ENCODE results near the gene WDR82.

Gene WDR82

DNA sequence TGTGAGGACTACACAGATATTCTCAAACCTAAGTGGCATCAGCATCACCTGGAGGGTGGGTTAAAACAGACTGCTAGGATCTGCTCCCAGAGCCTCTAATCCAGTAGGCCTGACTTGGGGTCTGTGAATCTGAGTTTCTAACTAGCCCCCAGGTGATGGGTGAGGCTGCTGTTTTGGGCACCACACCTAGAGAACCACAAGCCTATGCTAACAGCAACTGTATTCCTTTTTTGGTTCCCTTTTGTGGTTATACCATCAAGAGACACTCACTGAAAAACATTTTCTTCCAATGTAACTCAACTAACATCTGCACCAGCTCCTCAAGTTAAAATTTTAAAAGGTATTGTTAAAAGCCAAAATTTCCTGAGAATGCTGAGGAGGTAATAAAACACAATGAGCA lies 16.0 kb downstream of the WDR82 start:
- H3K4me3 ChIP-seq (ENCODE audit: low read length), result no peak overlapping the region
- no peak overlapping the region for H3K9ac ChIP-seq (ENCODE audit: low read depth, low read length)
- H3K4me2 ChIP-seq (ENCODE audit: low read length), result no peak overlapping the region
- no peaks in the 10 kb centered on the region for H3K4me1 ChIP-seq (ENCODE audit: control insufficient read depth, insufficient read depth, low read length)
- no peaks in the 10 kb centered on the region for H3K9me3 ChIP-seq (replicated peaks; ENCODE audit: low read length)
- peaks cover 87% of the 10 kb centered on the region for H3K36me3 ChIP-seq (ENCODE audit: insufficient read depth, low read length)
- no peaks in the 10 kb centered on the region for H3K27me3 ChIP-seq (ENCODE audit: control insufficient read depth, insufficient read depth, low read length)

DNA sequence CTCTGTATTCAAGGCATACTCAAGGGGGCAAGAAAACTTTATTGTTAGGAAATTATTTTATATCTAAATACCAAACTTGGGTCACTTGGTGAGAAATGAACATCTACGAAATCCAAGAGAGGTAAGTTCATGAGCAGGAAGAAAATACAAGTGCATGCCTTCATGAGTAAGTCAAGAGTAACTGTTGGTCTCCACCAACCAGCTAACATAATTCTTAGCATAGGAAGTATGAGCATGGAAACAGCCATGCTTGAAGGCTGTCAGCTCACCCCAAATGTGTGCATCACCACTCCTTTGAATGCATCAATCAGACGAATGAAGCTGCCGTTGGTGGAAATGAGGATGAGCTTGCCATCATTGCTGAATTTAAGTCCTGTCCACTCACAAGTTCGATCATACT lies 19.0 kb downstream of the WDR82 start:
- H3K4me2 ChIP-seq (ENCODE audit: low read length), result no peak overlapping the region
- no peaks in the 10 kb centered on the region for H3K9me3 ChIP-seq (replicated peaks; ENCODE audit: low read length)
- H3K4me3 ChIP-seq (ENCODE audit: low read length), result no peak overlapping the region
- no peaks in the 10 kb centered on the region for H3K27me3 ChIP-seq (ENCODE audit: control insufficient read depth, insufficient read depth, low read length)
- no peaks in the 10 kb centered on the region for H3K4me1 ChIP-seq (ENCODE audit: control insufficient read depth, insufficient read depth, low read length)
- no peak overlapping the region for H3K9ac ChIP-seq (ENCODE audit: low read depth, low read length)
- peaks cover 87% of the 10 kb centered on the region for H3K36me3 ChIP-seq (ENCODE audit: insufficient read depth, low read length)

GRCh38 chr3:52259035-52259434 lies 19.4 kb downstream of the WDR82 start:
- Histone ChIP-seq H3K9me3 (replicated peaks; ENCODE audit: low read length) (no peaks in the 10 kb centered on the region), H3K4me1 (ENCODE audit: control insufficient read depth, insufficient read depth, low read length) (peaks cover 2% of the 10 kb centered on the region), H3K4me3 (ENCODE audit: low read length) (no peak overlapping the region), H3K9ac (ENCODE audit: low read depth, low read length) (no peak overlapping the region), H3K36me3 (ENCODE audit: insufficient read depth, low read length) (peaks cover 85% of the 10 kb centered on the region), H3K4me2 (ENCODE audit: low read length) (no peak overlapping the region), H3K27me3 (ENCODE audit: control insufficient read depth, insufficient read depth, low read length) (no peaks in the 10 kb centered on the region)

DNA sequence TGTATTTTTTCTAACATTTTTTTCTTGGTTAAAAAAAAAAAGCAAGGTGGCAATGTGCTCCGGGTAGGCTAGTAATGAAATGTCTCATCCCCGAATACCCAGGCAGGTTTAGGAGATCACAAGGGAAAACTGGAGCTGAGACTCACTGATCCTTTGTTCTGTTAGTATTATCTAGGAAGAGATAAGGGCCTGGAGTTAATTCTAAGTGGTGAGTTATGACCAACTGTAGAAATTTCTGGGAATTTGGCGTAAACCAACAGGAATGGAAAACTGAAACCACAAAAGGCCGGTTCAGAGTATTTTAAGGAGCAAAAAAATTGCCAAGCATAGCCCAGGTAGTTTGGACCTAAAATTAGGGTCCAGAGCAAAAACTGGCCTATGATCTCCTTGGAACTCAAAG lies 20.5 kb downstream of the WDR82 start:
- Histone ChIP-seq H3K4me3 (ENCODE audit: low read length) (no peak overlapping the region), H3K4me2 (ENCODE audit: low read length) (no peak overlapping the region), H3K9ac (ENCODE audit: low read depth, low read length) (no peak overlapping the region), H3K4me1 (ENCODE audit: control insufficient read depth, insufficient read depth, low read length) (peaks cover 12% of the 10 kb centered on the region), H3K9me3 (replicated peaks; ENCODE audit: low read length) (no peaks in the 10 kb centered on the region), H3K36me3 (ENCODE audit: insufficient read depth, low read length) (peaks cover 88% of the 10 kb centered on the region), H3K27me3 (ENCODE audit: control insufficient read depth, insufficient read depth, low read length) (no peaks in the 10 kb centered on the region)

DNA sequence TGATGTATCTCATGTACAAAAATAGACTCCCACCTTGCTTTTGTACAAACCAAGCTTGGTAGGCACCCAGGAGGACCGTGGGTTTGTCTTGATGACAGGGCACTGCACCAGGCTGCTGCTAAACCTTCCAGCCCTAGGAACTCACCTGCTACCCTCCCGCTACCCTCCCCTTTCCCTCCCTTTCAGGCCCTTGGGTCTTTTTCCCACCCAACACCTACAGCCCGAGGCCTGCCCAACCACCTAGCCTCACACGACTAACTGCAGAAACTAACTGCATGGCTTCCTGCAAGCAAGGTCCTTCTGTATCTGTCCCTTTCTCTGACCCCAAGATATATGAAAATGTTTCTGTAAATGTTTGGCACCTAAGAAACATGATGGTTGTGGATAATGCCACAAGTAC lies 21.8 kb downstream of the WDR82 start:
- Histone ChIP-seq H3K4me1 (ENCODE audit: control insufficient read depth, insufficient read depth, low read length) (peaks cover 13% of the 10 kb centered on the region), H3K4me2 (ENCODE audit: low read length) (no peak overlapping the region), H3K4me3 (ENCODE audit: low read length) (no peak overlapping the region), H3K9me3 (replicated peaks; ENCODE audit: low read length) (no peaks in the 10 kb centered on the region), H3K27me3 (ENCODE audit: control insufficient read depth, insufficient read depth, low read length) (no peaks in the 10 kb centered on the region), H3K9ac (ENCODE audit: low read depth, low read length) (no peak overlapping the region), H3K36me3 (ENCODE audit: insufficient read depth, low read length) (peaks cover 75% of the 10 kb centered on the region)

- no peaks in the 10 kb centered on the region for H3K9me3 ChIP-seq (replicated peaks; ENCODE audit: low read length)
- H3K4me1 ChIP-seq (ENCODE audit: control insufficient read depth, insufficient read depth, low read length), result peaks cover 13% of the 10 kb centered on the region
- H3K4me2 ChIP-seq (ENCODE audit: low read length), result no peak overlapping the region
- H3K36me3 ChIP-seq (ENCODE audit: insufficient read depth, low read length), result peaks cover 73% of the 10 kb centered on the region
- H3K27me3 ChIP-seq (ENCODE audit: control insufficient read depth, insufficient read depth, low read length), result no peaks in the 10 kb centered on the region
- no peak overlapping the region for H3K4me3 ChIP-seq (ENCODE audit: low read length)
- H3K9ac ChIP-seq (ENCODE audit: low read depth, low read length), result no peak overlapping the region
Measured at GRCh38 chr3:52256159-52256558, 22.3 kb downstream of the WDR82 start.

DNA sequence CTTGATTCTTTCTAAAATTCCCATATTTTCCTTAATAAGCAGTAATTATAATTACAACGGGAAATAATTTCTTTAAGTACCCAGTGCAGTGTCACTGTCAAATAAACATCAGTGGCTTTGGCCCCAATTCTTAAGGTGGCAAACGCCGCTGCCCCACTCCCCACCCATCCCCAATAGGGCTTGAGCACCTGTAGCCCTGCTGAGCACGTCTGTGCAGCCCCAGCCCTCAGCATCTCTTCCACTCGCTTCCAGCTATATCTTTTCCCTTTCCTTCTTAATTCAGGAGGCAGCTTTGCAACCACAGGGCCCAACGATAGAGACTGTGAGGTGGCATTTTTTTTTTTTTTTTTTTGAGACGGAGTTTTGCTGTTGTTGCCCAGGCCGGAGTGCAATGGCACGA lies 23.8 kb downstream of the WDR82 start:
- Histone ChIP-seq H3K4me3 (ENCODE audit: low read length) (no peak overlapping the region), H3K27me3 (ENCODE audit: control insufficient read depth, insufficient read depth, low read length) (no peaks in the 10 kb centered on the region), H3K4me1 (ENCODE audit: control insufficient read depth, insufficient read depth, low read length) (peaks cover 13% of the 10 kb centered on the region), H3K36me3 (ENCODE audit: insufficient read depth, low read length) (peaks cover 72% of the 10 kb centered on the region), H3K4me2 (ENCODE audit: low read length) (no peak overlapping the region), H3K9me3 (replicated peaks; ENCODE audit: low read length) (no peaks in the 10 kb centered on the region), H3K9ac (ENCODE audit: low read depth, low read length) (no peak overlapping the region)

GRCh38 chr3:52253314-52254304 lies 24.8 kb downstream of the WDR82 start:
- no peaks in the 10 kb centered on the region for H3K27me3 ChIP-seq (ENCODE audit: control insufficient read depth, insufficient read depth, low read length)
- no peak overlapping the region for H3K4me3 ChIP-seq (ENCODE audit: low read length)
- H3K9me3 ChIP-seq (replicated peaks; ENCODE audit: low read length), result no peaks in the 10 kb centered on the region
- peaks cover 72% of the 10 kb centered on the region for H3K36me3 ChIP-seq (ENCODE audit: insufficient read depth, low read length)
- H3K4me1 ChIP-seq (ENCODE audit: control insufficient read depth, insufficient read depth, low read length), result peaks cover 13% of the 10 kb centered on the region
- H3K4me2 ChIP-seq (ENCODE audit: low read length), result no peak overlapping the region
- no peak overlapping the region for H3K9ac ChIP-seq (ENCODE audit: low read depth, low read length)

DNA sequence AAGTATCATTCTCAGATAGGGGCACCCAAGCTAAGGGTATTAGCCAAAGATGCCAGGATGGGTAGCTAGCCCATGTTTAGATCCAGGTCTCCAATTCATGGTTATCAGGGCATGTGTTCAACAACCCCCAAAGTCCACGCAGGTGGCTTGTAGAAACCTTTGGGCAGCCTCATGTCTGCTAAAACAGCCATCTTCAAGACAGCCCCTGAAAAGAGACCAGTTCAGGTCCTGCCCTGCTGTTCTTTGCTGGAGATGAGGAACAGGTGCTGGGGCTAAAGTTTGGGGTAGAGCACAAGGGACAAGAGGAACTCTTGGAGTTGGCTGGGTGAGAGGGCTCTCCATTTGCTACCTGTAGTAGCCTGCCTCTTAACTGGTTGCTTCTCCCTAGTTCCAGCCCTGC lies 28.3 kb downstream of the WDR82 start:
- Histone ChIP-seq H3K4me1 (ENCODE audit: control insufficient read depth, insufficient read depth, low read length) (peaks cover 29% of the 10 kb centered on the region), H3K9ac (ENCODE audit: low read depth, low read length) (no peak overlapping the region), H3K4me2 (ENCODE audit: low read length) (no peak overlapping the region), H3K9me3 (replicated peaks; ENCODE audit: low read length) (no peaks in the 10 kb centered on the region), H3K27me3 (ENCODE audit: control insufficient read depth, insufficient read depth, low read length) (no peaks in the 10 kb centered on the region), H3K36me3 (ENCODE audit: insufficient read depth, low read length) (peaks cover 37% of the 10 kb centered on the region), H3K4me3 (ENCODE audit: low read length) (no peak overlapping the region)

GRCh38 chr3:52249683-52250082 lies 28.8 kb downstream of the WDR82 start:
- H3K4me3 ChIP-seq (ENCODE audit: low read length), result no peak overlapping the region
- H3K4me1 ChIP-seq (ENCODE audit: control insufficient read depth, insufficient read depth, low read length), result peaks cover 34% of the 10 kb centered on the region
- no peaks in the 10 kb centered on the region for H3K27me3 ChIP-seq (ENCODE audit: control insufficient read depth, insufficient read depth, low read length)
- H3K9ac ChIP-seq (ENCODE audit: low read depth, low read length), result no peak overlapping the region
- H3K4me2 ChIP-seq (ENCODE audit: low read length), result no peak overlapping the region
- no peaks in the 10 kb centered on the region for H3K9me3 ChIP-seq (replicated peaks; ENCODE audit: low read length)
- H3K36me3 ChIP-seq (ENCODE audit: insufficient read depth, low read length), result peaks cover 37% of the 10 kb centered on the region

GRCh38 chr3:52248816-52249547 lies 29.5 kb downstream of the WDR82 start:
- Histone ChIP-seq H3K4me1 (ENCODE audit: control insufficient read depth, insufficient read depth, low read length) (peaks cover 39% of the 10 kb centered on the region), H3K27me3 (ENCODE audit: control insufficient read depth, insufficient read depth, low read length) (no peaks in the 10 kb centered on the region)

More at GRCh38 chr3:52248816-52249547, 29.5 kb downstream of the WDR82 start:
- no peak overlapping the region for H3K9ac ChIP-seq (ENCODE audit: low read depth, low read length)
- no peak overlapping the region for H3K4me3 ChIP-seq (ENCODE audit: low read length)
- H3K36me3 ChIP-seq (ENCODE audit: insufficient read depth, low read length), result peaks cover 34% of the 10 kb centered on the region
- no peak overlapping the region for H3K4me2 ChIP-seq (ENCODE audit: low read length)
- no peaks in the 10 kb centered on the region for H3K9me3 ChIP-seq (replicated peaks; ENCODE audit: low read length)

All from skeletal muscle satellite cell (primary cell).